Measurements from ENCODE around the gene SATB2.

DNA sequence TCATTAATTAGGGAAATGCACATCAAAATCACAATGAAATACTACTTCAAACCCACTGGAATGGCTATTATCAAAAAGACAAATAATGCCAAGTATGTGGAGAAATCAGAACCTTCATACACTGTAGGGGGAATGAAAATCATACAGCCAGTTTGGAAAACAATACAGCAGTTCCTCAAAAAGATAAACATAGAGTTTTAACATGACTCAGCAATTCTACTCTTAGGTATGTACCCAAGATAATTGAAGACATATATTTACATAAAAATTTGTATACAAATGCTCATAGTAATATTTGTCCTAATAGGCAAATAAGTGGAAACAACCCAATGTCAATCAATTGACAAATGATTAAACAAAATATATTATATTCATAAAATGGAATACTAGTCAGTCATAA, 45.4 kb upstream of the SATB2 start:
- TF ChIP-seq POLR2A (IDR thresholded peaks at IDR 0.05) (no peak), CTCF (IDR thresholded peaks at IDR 0.05) (no peak)

Data from right lobe of liver (tissue), 4 donors.